NOMO-1 (cell line): ENCODE data around the gene TWNK.

ENCODE experiments used
- DNase-seq, 2 experiments: peaks; one replicate each; lab custom pipeline; 2025; ENCODE audit not compliant: unreplicated experiment in 2 of 2; lab: John Stamatoyannopoulos, UW

Gene TWNK

GRCh38 chr10:101007915-101008822 is 20.8 kb downstream of the TWNK start:
- no peak for DNase-seq

GRCh38 chr10:101008823-101009423 is 21.6 kb downstream of the TWNK start:
- DNase-seq: no peak

GRCh38 chr10:101010329-101010728 is 23.0 kb downstream of the TWNK start:
- DNase-seq: no peak

- DNase-seq: no peak
Measured at GRCh38 chr10:101011517-101012423, 24.4 kb downstream of the TWNK start.

- DNase-seq: peak; percentile 71 to 83
Measured at GRCh38 chr10:101012525-101013364, 25.4 kb downstream of the TWNK start.

- no peak for DNase-seq
Measured at GRCh38 chr10:101013365-101013825, 26.1 kb downstream of the TWNK start.

- peak; percentile 12 to 25 for DNase-seq
Measured at GRCh38 chr10:101014230-101014884, 27.0 kb downstream of the TWNK start.

- DNase-seq: peak in 1 of 2 experiments; percentile 18
Measured at GRCh38 chr10:101014966-101015581, 27.7 kb downstream of the TWNK start.

- DNase-seq: no peak
Measured at GRCh38 chr10:101015582-101015973, 28.2 kb downstream of the TWNK start.

GRCh38 chr10:101016814-101017213 is 29.5 kb downstream of the TWNK start:
- DNase-seq: no peak

- peak in 1 of 2 experiments; percentile 9 for DNase-seq
Measured at GRCh38 chr10:101018118-101018599, 30.8 kb downstream of the TWNK start.

GRCh38 chr10:101018600-101019439 is 31.5 kb downstream of the TWNK start:
- DNase-seq: peak; percentile 64 to 74

- DNase-seq: no peak
Measured at GRCh38 chr10:101019440-101019703, 32.0 kb downstream of the TWNK start.

- DNase-seq: no peak
Measured at GRCh38 chr10:101020427-101021075, 33.2 kb downstream of the TWNK start.

- no peak for DNase-seq
Measured at GRCh38 chr10:101021239-101021638, 33.9 kb downstream of the TWNK start.

- DNase-seq: no peak
Measured at GRCh38 chr10:101021692-101022251, 34.4 kb downstream of the TWNK start.

GRCh38 chr10:101022967-101023705 is 35.8 kb downstream of the TWNK start:
- no peak for DNase-seq
